HG02973 (cell line): ENCODE data around the gene COQ2.
"Not testable (repeated sequence)": the region's sequence is repeated elsewhere in the genome, so short reads cannot be mapped to it uniquely, and the experiment has no call there.

Experiments
- ATAC-seq: cut with Tn5 transposase; IDR thresholded peaks from one replicate; pipeline ENCODE4 v1.9.1; 2021; ENCODE audit warnings: moderate library complexity; ENCODE audit not compliant: unreplicated experiment

COQ2 gene, protein sequence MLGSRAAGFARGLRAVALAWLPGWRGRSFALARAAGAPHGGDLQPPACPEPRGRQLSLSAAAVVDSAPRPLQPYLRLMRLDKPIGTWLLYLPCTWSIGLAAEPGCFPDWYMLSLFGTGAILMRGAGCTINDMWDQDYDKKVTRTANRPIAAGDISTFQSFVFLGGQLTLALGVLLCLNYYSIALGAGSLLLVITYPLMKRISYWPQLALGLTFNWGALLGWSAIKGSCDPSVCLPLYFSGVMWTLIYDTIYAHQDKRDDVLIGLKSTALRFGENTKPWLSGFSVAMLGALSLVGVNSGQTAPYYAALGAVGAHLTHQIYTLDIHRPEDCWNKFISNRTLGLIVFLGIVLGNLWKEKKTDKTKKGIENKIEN

DNA sequence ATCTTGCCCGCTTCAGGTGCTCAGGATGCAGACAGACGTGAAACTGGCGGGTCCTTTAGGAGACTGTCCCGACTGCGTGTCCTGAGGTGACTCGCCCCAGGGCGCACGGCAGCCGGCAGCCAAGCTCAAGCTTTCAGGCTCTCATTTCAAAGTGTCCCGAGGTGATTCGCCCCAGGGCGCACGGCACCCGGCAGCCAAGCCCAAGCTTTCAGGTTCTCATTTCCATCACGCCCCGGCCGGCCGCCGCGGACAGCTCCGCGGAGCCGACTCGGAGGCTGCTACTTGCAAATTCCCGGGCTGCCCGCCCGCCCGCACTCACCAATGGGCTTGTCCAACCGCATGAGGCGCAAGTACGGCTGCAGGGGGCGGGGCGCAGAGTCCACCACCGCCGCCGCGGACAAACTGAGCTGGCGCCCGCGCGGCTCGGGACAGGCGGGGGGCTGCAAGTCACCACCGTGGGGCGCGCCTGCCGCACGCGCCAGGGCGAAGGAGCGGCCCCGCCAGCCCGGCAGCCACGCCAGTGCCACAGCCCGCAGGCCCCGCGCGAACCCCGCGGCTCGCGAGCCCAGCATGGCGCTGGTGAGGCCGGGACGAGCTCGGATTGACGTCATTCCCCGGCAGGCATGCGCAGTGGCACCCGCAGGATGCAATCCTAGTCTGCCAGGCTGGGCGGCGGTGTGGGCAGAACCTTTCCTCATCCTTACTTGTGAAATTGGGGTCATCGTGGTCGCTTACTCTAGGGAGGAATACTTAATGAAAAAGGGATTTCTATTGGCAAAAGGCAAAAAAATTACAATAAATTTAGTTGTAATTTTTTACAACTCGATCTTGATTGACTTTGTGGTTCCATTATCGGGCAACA lies at the start of gene COQ2:
Gene COQ2, minus strand, starts transcription at position 606 of the 862 bp plus-strand sequence. Its CDS starts 34 bp downstream, at position 572.
- peak; percentile 58 for ATAC-seq

DNA sequence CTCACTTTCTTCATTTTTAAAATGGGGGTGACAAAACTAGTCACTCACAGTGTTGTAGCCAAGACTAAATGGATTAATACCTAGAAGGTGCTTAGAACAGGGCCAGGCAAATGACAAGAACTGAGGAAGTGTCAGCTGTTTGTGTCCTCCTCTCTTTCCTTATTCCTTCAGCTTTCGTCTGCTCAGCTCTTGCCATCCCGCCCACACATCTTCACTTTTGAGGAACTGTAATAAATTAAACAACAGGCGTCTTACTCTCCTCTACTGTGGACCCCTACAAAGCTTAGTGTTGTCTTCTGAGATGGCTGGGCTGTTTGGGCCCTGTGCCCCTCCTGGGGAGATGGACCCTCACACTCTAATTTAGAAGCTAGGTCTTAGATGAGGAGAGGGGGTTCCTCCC lies 47.4 kb upstream of the COQ2 start:
- ATAC-seq = no peak

DNA sequence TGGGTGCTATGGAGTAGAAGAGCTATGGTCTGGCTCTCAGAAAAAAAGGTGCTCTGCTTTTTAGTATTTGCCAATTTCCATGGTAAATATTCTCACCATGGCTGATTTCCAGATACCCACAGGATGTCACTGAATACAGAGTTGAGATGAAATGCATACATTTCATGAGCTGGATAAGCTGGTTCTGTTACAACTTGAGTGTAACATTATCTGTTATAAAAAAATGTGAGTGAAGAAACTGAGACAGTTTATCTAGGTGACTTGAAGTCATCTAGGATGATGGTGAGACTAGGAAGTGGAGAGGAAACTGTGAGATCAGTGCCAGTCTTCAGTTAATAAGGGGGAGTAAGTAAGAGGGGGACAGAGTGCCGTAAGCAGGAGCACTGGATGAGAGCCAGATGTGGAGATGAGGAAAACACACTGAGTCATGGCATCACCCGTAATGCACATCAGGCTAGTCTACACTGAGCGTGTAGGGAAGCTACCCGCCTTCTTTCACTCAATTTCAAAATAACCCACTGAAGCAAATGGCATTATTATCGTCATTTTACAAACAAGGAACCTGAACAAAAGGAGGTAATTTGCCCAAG lies 45.0 kb upstream of the COQ2 start:
- ATAC-seq = no peak

DNA sequence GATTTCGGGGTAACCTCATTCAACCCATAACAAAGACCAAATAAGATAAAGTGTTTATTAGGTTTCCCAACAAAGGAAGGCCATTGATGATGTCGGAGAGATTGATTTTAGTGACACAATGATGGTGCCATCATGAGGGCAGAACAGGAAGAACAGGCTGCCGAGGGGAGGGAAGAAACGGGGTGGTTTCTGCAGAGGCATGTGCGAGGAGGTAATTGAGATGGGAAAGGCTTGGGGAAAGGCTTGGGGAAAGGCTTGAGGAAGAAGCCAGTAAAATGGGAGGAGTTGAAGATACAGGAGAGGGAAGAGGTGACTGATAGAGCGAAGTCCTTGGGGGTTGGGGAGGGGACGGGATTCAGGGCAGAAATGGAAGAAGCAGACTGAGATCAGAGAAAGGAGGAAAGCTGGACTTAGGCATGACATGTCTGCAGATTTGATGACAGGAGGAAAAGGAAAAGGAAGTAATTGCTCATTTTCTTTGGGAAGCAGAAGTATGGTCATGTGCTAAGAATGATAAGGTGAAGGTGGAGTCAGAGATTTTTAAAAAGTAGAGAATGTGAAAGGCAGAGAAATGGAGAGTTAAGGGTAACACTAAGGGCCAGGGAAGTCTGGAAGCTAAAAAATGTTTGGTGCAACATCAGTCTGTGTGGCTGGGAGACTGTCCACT lies 44.1 kb upstream of the COQ2 start:
- ATAC-seq = no peak

DNA sequence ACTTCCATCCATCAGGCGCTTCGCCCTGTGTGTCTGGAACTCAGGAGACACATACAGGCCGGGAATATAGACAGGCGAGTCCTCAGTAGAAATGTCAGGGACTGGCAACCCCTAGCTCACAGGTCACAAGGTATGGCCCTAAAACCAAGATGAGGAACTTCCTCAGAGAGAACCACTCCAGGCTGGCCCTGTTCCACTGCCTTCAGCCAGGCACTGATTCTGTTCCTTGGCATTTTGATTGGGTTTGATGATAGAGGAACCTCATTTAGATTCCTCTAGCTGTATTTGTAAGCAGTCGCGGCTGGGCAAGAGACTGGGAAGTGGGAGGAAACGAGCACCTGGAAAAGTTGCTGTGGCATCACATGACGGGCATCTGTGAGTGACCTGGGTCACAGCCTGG lies 41.9 kb upstream of the COQ2 start:
- no peak for ATAC-seq

DNA sequence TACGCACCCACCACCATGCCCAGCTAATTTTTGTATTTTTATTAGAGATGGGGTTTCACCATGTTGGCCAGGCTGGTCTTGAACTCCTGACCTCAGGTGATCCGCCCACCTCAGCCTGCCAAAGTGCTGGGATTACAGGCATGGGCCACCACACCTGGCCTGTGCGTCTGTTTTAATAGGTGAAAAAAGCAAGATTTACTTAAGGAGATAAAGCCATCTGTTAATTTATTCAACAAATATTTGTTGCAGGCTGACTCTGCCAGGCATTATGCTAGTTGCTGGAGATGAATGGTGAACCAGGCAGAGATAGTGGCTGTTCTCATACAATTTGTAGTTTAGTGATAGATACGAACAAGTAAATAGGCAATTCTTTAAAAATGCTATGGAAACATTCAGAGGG lies 40.7 kb upstream of the COQ2 start:
- ATAC-seq = not testable (repeated sequence)

DNA sequence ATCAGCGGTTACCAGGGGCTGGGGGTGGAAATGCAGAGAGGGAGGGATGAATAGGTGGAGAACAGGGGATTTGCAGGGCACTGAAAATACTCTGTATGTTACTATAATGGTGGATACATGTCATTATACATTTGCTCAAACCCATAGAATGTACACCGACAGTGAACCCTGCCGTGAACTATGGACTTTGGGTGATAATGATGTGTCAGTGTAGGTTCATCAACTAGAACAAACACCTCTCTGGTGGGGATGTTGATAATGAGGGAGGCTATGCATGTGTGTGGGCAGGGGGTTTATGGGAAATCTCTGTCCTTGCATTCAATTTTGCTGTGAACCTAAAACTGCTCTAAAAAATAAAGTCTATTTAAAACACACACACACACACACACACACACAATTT lies 38.5 kb upstream of the COQ2 start:
- ATAC-seq = no peak

DNA sequence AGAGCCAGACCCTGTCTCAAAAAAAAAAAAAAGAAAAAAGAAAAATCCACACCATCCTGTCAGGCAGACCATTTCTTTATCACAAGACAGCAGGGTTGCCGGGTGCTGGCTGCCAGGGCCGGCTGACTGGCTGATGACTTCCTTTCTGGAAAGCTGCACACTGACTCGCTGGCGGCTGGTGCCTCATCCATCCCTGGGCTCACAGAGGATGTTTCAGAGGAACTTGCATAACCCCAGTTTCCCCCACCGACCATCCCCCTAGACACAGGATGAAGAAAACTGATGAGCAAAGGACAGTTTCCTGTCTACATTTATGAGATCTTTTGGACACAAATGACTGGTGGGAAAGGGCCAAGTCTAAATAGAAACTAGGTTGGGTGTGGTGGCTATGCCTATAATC lies 36.0 kb upstream of the COQ2 start:
- ATAC-seq = no peak

DNA sequence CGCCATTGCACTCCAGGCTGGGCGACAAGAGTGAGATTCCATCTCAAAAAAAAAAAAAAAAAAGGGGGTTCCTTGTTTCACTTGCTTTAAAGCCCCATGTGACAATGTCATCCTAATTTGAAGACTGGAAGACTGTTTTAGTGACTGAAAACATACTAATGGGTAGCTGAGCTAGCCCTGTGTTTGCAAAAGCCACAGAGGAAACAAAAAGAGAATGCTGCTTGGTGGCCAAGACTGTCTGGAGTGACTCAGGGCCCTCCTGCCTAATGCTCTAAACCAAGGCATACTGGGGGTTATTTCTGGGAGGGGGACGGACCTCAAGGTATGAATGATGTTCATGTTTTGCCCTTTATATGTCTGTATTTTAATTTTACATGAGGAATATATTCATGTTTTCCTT lies 34.1 kb upstream of the COQ2 start:
- no peak for ATAC-seq

DNA sequence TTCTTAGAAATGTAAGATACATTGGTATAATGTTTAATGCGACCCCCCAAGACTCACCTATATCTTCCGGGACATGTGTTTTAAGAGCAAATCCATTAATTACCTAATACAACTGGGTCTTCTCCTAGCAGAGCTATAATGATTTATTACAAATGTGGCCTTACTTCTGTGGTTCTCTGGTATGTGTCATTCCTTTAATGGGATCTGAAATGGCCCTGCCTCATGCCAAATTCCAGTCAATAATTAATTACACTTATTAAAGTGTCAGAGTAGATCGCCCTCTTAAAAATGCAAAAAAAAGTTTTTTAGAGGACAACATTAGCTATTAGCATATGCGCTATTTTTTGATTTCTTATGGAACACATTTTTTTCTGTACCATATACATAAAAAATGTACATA lies 33.1 kb upstream of the COQ2 start:
- no peak for ATAC-seq

DNA sequence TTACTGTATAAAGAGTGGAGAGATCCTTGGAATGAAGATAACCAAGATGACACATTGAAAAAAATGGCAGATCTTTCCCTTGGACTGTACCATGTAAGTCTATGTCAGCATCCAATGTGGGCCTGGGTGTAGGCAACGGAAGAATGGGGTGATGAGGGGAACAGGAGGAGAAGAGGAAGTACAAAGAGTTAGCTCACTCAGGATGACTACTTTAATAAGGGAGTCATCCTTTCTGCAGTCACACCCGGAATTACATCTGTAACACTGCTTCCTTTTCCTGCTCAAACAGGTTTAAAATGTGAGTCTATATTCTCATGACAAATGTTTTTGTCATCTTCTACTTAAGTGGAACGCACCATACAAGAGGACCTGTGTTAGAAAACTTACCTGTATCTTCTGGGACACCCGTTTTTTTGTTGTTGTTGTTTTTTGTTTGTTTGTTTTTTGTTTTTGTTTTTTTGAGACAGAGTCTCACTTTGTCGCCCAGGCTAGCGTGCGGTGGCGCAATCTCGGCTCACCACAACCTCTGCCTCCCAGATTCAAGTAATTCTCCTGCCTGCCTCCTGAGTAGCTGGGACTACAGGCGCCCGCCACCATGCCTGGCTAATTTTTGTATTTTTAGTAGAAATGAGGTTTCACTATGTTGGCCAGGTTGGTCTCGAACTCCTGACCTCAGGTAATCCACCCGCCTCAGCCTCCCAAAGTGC lies 32.0 kb upstream of the COQ2 start:
- no peak for ATAC-seq

DNA sequence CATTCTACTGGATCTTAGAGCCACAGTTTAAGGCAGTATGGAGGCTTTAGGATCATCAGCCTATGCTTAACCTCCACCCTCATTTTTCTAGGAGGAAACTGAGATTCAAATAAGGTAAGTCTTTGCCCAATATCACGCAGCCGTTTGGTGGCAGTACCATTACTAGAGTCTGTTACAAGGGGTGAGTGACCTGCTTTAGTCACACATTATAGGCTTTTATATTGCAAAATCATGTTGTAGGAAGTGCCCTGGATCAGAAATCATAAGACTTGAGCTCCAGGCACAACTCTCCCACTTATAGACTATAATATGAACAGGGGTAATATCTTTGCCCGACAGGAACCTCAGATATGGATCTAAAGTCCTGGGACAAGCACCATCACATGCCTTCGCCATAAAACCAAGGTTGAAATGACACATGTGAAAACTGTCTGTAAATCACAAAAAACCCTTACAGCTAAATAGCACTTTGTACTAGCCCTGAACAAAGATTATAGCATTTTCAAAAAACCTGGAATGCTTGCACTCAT lies 30.8 kb upstream of the COQ2 start:
- ATAC-seq = no peak

DNA sequence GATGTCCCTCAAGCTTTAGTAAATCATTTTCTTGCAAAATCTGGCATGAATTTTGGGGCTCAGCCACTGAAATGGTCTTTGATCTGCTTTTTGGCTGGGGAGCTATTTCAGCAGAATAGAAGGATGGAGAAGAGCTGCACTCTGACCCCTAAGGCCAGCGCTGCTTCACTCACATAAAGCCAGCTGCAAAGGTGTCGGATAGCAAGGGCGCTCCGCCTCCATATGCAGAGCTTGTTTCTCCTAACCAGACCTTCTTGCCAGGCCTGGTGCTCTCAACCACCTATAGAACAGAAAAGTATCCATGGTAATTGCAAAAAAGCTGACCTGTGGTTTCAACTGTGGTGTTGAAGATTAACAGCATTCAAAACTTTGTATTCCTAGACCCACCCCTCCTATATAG lies 24.1 kb upstream of the COQ2 start:
- no peak for ATAC-seq

DNA sequence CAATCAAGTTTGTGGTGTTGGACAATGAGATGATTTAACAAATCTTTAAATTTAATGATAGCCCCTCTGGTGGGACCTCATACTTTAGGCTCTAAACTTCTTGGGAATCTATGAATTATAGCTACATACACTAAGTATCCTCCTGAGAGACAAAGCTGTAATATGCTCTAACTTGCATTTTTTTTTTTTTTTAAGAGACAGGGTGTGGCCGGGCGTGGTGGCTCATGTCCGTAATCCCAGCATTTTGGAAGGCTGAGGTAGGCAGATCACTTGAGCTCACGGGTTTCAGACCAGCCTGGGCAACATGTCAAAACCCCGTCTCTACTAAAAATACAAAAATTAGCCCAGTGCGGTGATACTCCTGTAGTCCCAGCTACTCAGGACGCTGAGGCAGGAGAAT lies 23.3 kb upstream of the COQ2 start:
- no peak for ATAC-seq

DNA sequence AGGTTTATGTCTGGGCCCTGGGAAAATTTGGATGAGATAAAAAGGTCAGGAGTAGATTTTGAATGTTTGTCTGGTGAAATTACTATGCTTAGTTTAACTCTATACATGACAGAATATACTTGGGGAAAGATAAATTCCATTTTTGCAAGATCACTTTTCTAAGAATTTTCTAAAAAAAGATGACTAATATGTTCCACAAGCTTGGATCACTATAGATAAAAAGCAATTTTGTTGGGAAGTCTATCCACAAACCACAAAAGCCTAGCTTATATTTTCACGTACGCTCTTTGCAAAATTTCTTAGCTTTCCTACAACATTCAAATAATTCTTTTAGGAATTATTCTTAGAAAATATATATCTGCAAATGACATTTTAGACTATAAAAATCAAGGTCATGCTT lies 20.6 kb upstream of the COQ2 start:
- no peak for ATAC-seq

DNA sequence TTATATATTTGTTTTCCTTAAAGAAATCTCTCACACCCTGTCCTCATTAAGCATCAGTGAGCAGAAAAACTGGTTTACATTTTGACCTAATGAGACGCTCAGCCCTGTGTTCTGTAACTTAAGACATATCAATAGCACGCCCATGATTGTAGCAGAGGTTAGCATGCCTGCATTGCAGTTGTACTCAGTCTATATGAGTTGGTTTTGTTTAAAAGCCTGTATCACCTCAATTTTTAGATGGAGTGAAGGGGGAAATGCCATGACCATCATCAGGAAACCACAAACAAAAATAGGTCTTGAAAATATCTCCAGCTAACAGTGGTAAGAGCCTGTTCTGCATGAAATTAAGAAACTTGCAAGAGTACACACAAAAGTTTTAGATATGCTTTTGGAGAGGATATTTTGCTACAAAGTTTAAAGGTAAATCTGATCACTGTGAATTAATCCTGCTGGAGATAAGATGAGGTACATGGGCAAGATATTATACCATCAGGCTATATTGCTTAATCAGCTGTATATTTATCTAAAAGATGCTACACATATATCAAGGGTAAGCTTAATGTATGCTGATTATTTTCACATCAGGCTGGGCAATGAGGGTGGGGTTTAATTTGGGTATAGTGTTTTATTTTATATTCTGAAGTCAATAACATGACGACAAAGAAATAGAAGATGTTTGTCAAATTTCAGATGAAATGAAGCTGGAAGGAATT lies 13.1 kb upstream of the COQ2 start:
- ATAC-seq = no peak

DNA sequence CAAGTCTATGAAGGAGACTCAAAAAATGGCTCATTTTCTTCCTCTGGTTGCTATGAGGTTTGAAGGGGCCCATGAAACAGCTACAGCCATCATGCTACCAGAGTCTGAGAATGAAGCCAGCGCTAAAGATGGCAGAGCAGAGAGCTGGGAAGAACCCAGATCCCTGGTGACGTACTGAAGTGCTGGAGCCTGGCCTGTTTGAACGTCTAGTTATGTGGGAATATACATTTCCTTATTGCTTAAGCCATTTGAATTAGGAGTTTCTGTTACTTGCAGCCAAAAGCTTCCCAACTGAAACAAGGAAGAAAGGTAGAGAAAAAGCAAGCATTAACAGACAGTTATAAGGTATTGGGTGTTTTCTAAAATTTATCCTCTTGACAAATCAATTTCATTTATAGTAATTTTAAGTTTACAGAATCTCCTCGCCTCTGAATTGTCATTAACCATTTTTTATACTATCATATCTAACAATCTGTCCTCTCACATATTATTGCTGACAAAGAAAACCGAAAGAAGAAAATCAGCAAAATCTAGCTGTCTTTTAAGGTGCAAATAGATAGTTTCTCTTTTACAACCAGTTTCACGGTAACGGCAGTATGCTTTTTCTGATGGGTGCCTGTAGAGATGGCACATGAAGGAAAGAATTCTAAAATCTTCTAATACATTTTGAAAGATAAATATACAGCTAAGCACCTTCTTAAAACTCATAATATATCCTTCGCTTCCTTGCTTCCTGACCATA lies 8.9 kb upstream of the COQ2 start:
- ATAC-seq = no peak

DNA sequence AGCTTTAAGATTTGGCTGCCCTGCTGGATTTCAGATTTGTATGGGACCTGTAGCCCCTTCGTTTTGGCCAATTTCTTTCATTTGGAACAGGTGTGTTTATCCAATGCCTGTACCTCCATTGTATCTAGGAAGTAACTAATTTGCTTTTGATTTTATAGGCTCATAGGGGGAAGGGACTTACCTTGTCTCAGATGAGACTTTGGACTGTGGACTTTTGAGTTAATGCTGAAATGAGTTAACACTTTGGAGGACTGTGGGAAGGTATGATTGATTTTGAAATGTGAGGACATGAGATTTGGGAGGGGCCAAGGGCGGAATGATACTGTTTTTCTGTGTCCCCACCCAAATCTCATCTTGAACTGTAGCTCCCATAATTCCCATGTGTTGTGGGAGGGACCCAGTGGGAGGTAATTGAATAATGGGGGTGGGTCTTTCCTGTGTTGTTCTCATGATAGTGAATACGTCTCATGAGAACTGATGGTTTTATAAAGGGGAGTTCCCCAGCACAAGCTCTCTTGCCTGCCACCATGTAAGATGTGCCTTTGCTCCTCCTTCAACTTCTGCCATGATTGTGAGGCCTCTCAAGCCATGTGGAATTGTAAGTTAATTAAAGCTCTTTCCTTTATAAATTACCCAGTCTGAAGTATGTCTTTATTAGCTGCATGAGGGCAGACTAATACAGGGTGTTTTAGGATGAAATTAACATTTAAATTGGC lies 5.6 kb upstream of the COQ2 start:
- ATAC-seq = not testable (repeated sequence)
